Measurements from ENCODE around the gene LGALS8. TPM values are rescaled to one million over a fixed set of nuclear protein-coding genes. Genes with fewer than 3 reads are reported as not detected.
"Not testable (repeated sequence)": the region's sequence is repeated elsewhere in the genome, so short reads cannot be mapped to it uniquely, and the experiment has no call there.

The LGALS8 gene
- total and polyA plus RNA-seq, 11 donors: 45.3 to 114 (median 91.4) TPM

DNA sequence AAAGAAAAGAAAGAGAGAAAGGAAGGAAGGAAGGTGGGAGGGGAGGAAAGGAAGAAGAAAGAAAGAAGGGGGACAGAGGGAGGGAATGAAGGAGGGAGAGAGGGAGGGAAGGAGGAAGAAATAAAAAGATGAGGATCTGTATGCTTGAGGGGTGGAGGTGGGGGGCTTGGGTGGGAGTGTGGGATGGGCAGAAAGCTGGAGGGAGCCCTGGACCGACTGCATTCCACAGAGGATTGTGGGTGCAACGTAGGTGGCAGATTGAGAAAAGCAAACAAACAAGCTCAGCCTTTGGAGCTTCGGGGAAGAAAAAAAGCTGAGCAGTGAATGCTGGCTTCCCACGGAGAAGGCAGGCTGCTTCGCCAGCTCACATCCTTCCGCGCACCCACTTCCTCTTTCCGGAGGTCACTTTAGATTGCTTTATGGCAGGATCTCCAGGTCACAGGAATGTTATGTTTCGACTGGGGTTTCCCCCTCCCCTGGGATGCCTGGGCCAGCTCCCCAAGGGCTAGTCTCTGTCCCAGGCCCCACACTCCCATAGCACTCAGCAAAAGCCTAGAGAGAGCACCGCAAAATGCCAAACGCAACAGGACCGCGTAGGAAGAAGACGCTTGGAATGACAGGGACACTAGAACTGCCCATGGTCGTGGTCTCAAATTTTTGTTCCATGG lies 20.7 kb upstream of the LGALS8 start:
- Histone ChIP-seq H3K4me3 (peak overlapping the region in 9 of 12 donors; percentile 21 to 47 (median 32)), H3K27me3 (no peaks in the 10 kb centered on the region), H3K9me3 (no peaks in the 10 kb centered on the region), H3K36me3 (no peaks in the 10 kb centered on the region), H3K27ac (peak overlapping the region in 9 of 12 donors; percentile 14 to 68 (median 44)), H3K4me1 (peaks cover 0 to 18% (median 6%) of the 10 kb centered on the region in 12 donors)
- DNase-seq (peak in 4 of 5 donors; percentile 35 to 66 (median 56)), ATAC-seq (peak in 3 of 4 donors; percentile 20 to 46 (median 25))
- 23 to 28% (median 26%) methylated on average over 11 to 15 of the region's 15 CpGs for WGBS, 4 donors
- intact Hi-C loops (cut with DNase I): no loop called here
- TF ChIP-seq POLR2A (IDR thresholded peaks at IDR 0.05): no peak
- TF ChIP-seq, protein P1, sequence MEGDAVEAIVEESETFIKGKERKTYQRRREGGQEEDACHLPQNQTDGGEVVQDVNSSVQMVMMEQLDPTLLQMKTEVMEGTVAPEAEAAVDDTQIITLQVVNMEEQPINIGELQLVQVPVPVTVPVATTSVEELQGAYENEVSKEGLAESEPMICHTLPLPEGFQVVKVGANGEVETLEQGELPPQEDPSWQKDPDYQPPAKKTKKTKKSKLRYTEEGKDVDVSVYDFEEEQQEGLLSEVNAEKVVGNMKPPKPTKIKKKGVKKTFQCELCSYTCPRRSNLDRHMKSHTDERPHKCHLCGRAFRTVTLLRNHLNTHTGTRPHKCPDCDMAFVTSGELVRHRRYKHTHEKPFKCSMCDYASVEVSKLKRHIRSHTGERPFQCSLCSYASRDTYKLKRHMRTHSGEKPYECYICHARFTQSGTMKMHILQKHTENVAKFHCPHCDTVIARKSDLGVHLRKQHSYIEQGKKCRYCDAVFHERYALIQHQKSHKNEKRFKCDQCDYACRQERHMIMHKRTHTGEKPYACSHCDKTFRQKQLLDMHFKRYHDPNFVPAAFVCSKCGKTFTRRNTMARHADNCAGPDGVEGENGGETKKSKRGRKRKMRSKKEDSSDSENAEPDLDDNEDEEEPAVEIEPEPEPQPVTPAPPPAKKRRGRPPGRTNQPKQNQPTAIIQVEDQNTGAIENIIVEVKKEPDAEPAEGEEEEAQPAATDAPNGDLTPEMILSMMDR (IDR thresholded peaks at IDR 0.05): no peak

DNA sequence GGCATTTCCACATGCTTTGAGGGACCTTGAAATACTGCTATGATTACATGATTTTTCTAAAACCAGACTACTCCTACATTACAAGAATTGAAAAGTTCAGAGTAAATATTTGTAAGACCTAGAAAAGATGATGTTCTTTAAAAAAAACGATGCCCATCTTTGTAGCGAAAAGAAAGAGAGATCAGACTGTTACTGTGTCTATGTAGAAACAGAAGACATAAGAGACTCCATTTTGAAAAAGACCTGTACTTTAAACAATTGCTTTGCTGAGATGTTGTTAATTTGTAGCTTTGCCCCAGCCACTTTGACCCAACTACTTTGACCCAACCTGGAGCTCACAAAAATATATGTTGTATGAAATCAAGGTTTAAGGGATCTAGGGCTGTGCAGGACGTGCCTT lies 19.4 kb upstream of the LGALS8 start:
- H3K4me1 ChIP-seq: peaks cover 0 to 18% (median 6%) of the 10 kb centered on the region in 12 donors
- intact Hi-C loops (cut with DNase I); H3K27me3 ChIP-seq; ATAC-seq; H3K27ac ChIP-seq; H3K9me3 ChIP-seq; H3K4me3 ChIP-seq; DNase-seq; H3K36me3 ChIP-seq: not testable (repeated sequence)
- WGBS, 4 donors: 63 to 93% (median 88%) methylated on average over 3 of the region's 3 CpGs

DNA sequence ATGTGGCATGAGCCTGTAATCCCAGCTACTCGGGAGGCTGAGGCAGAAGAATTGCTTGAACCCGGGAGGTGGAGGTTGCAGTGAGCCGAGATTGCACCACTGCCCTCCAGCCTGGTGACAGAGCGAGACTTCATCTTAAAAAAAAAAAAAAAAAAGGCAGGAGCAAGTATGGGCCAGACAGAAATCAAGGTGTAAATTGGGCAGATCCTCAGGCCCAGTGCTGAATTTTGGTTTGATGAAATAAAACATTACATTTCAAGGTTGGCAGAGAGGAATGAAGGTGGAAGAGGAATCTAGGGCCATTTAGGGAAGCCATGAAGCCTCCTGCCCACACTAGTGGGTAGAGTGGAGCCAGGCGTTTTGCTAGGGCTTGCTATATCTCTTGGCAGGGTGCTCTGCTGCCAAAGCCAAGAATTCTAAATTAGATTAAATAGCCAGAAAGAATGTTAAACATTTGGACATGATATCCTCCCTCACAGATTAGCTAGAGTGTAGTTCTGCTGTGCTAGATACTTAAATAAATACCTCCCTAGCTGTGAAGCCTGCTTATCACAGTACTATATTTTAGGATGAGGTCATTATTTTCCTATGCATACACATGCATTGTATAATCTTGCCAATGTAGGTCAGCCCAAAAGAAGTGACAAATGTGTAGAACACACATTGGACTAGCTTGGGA lies 16.6 kb upstream of the LGALS8 start:
- 44 to 61% (median 57%) methylated on average over 5 of the region's 5 CpGs for WGBS, 4 donors
- ATAC-seq (peak; percentile 93 to 96 (median 94)), DNase-seq (peak in 4 of 5 donors; percentile 57 to 72 (median 62))
- Histone ChIP-seq H3K27me3 (no peaks in the 10 kb centered on the region), H3K27ac (peak overlapping the region in 11 of 12 donors; percentile 62 to 92 (median 76)), H3K9me3 (no peaks in the 10 kb centered on the region), H3K4me3 (no peak overlapping the region), H3K36me3 (no peaks in the 10 kb centered on the region), H3K4me1 (peaks cover 0 to 18% (median 6%) of the 10 kb centered on the region in 12 donors)
- TF ChIP-seq, protein P1 (IDR thresholded peaks at IDR 0.05): no peak
- TF ChIP-seq POLR2A (IDR thresholded peaks at IDR 0.05): no peak
- intact Hi-C loops (cut with DNase I): no loop called here

DNA sequence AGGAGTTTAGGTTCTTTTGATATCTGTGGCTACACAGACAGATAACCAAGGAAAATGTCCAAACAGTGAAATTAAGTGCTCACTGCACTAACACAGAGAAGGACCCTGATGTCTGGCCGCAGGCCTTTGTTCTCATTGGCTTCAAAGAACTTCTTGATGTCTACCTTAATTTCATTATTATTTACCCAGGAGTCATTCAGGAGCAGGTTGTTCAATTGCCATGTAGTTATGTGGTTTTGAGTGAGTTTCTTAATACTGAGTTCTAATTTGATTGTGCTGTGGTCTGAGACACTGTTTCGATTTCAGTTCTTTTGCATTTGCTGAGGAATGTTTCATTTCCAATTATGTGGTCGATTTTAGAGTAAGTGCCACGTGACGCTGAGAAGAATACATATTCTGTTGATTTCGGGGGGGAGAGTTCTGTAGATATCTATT lies 15.2 kb upstream of the LGALS8 start:
- WGBS, 4 donors: 83 to 90% (median 86%) methylated on average over 6 of the region's 6 CpGs
- ATAC-seq: no peak
- Histone ChIP-seq H3K27ac (peak overlapping the region in 5 of 12 donors; percentile 7 to 92 (median 73)), H3K27me3 (no peaks in the 10 kb centered on the region), H3K36me3 (no peaks in the 10 kb centered on the region), H3K9me3 (no peaks in the 10 kb centered on the region), H3K4me3 (no peak overlapping the region), H3K4me1 (peaks cover 0 to 5% (median 0%) of the 10 kb centered on the region in 12 donors)
- intact Hi-C loops (cut with DNase I): no loop called here
- DNase-seq: no peak
- TF ChIP-seq, protein P1 (IDR thresholded peaks at IDR 0.05): no peak
- TF ChIP-seq POLR2A (IDR thresholded peaks at IDR 0.05): no peak
